ENCODE results near the gene TSPEAR. TPM values are rescaled to one million over a fixed set of nuclear protein-coding genes. Genes with fewer than 3 reads are reported as not detected.

The TSPEAR gene
- total RNA-seq, 2 donors from 2014 or later, result not detected

GRCh38 chr21:44466996-44467858 lies 244.1 kb downstream of the TSPEAR start:
- no peak overlapping the region for H3K27ac ChIP-seq
- DNase-seq (ENCODE audit: low spot score), result no peak
- no peak overlapping the region for H3K4me3 ChIP-seq
- no peak for ATAC-seq (ENCODE audit: insufficient number of reproducible peaks, low FRiP score, low read depth)
- no peaks in the 10 kb centered on the region for H3K36me3 ChIP-seq
- no peaks in the 10 kb centered on the region for H3K9me3 ChIP-seq
- H3K27me3 ChIP-seq (replicated peaks; ENCODE audit: insufficient read depth), result no peaks in the 10 kb centered on the region
- no peaks in the 10 kb centered on the region for H3K4me1 ChIP-seq (ENCODE audit: control insufficient read depth in 1 of 2, low read depth in 2 of 2)
- no peak for TF ChIP-seq CTCF (IDR thresholded peaks at IDR 0.05)

- no peak overlapping the region for H3K4me3 ChIP-seq
- ATAC-seq (ENCODE audit: insufficient number of reproducible peaks, low FRiP score, low read depth), result no peak
- no peak for TF ChIP-seq CTCF (IDR thresholded peaks at IDR 0.05)
- H3K27ac ChIP-seq, result no peak overlapping the region
- H3K27me3 ChIP-seq (replicated peaks; ENCODE audit: insufficient read depth), result no peaks in the 10 kb centered on the region
- H3K36me3 ChIP-seq, result no peaks in the 10 kb centered on the region
- H3K9me3 ChIP-seq, result no peaks in the 10 kb centered on the region
- no peak for DNase-seq (ENCODE audit: low spot score)
- H3K4me1 ChIP-seq (ENCODE audit: control insufficient read depth in 1 of 2, low read depth in 2 of 2), result no peaks in the 10 kb centered on the region
Observed at GRCh38 chr21:44466351-44466954, 244.9 kb downstream of the TSPEAR start.

GRCh38 chr21:44464351-44464750 lies 247.0 kb downstream of the TSPEAR start:
- Histone ChIP-seq H3K9me3 (no peaks in the 10 kb centered on the region), H3K4me1 (ENCODE audit: control insufficient read depth in 1 of 2, low read depth in 2 of 2) (no peaks in the 10 kb centered on the region), H3K27me3 (replicated peaks; ENCODE audit: insufficient read depth) (no peaks in the 10 kb centered on the region), H3K36me3 (no peaks in the 10 kb centered on the region), H3K4me3 (no peak overlapping the region), H3K27ac (no peak overlapping the region)
- DNase-seq (ENCODE audit: low spot score) (no peak), ATAC-seq (ENCODE audit: insufficient number of reproducible peaks, low FRiP score, low read depth) (no peak)
- no peak for TF ChIP-seq CTCF (IDR thresholded peaks at IDR 0.05)

- Histone ChIP-seq H3K27me3 (replicated peaks; ENCODE audit: insufficient read depth) (no peaks in the 10 kb centered on the region), H3K9me3 (no peaks in the 10 kb centered on the region), H3K4me3 (no peak overlapping the region), H3K4me1 (ENCODE audit: control insufficient read depth in 1 of 2, low read depth in 2 of 2) (no peaks in the 10 kb centered on the region), H3K36me3 (no peaks in the 10 kb centered on the region), H3K27ac (no peak overlapping the region)
- no peak for TF ChIP-seq CTCF (IDR thresholded peaks at IDR 0.05)
- DNase-seq (ENCODE audit: low spot score), result no peak
- ATAC-seq (ENCODE audit: insufficient number of reproducible peaks, low FRiP score, low read depth), result no peak
Observed at GRCh38 chr21:44463724-44464123, 247.6 kb downstream of the TSPEAR start.

GRCh38 chr21:44462834-44463200 lies 248.6 kb downstream of the TSPEAR start:
- no peak overlapping the region for H3K4me3 ChIP-seq
- no peak for DNase-seq (ENCODE audit: low spot score)
- H3K27me3 ChIP-seq (replicated peaks; ENCODE audit: insufficient read depth), result no peaks in the 10 kb centered on the region
- ATAC-seq (ENCODE audit: insufficient number of reproducible peaks, low FRiP score, low read depth), result no peak
- H3K4me1 ChIP-seq (ENCODE audit: control insufficient read depth in 1 of 2, low read depth in 2 of 2), result no peaks in the 10 kb centered on the region
- TF ChIP-seq CTCF (IDR thresholded peaks at IDR 0.05), result no peak
- H3K27ac ChIP-seq, result no peak overlapping the region
- H3K36me3 ChIP-seq, result no peaks in the 10 kb centered on the region
- H3K9me3 ChIP-seq, result no peaks in the 10 kb centered on the region
